ENCODE data around the gene PGA4. TPM values are rescaled to one million over a fixed set of nuclear protein-coding genes. Genes with fewer than 3 reads are reported as not detected.
A peak's percentile ranks its signal among the peaks of the same experiment; 100 is the strongest.

Gene PGA4
- total and polyA plus RNA-seq, 9 of the 15 experiments (the other 6 are each of a cell fraction or from before 2014, with no cell fraction given): not detected

GRCh38 chr11:61254403-61255025 is 32.4 kb downstream of the PGA4 start (continued):
- TF ChIP-seq ZNF318 (IDR thresholded peaks at IDR 0.05; ENCODE audit: borderline replicate concordance in 1 of 2, low read depth in 1 of 2): no peak
- TF ChIP-seq ARID2 (IDR thresholded peaks at IDR 0.05): peak; percentile 65; the same call in 1 of the 2 replicates
- no peak for TF ChIP-seq THRB (CRISPR knock-in tag; conservative IDR thresholded peaks at IDR 0.05)
- no peak for TF ChIP-seq NR3C1 (CRISPR knock-in tag; IDR thresholded peaks at IDR 0.05)
- no peak for TF ChIP-seq ZNF124 (CRISPR knock-in tag; IDR thresholded peaks at IDR 0.05)
- TF ChIP-seq POLR2AphosphoS5 (IDR thresholded peaks at IDR 0.05; ENCODE audit: control insufficient read depth, insufficient read depth, low read depth, low read length): no peak
- TF ChIP-seq HBP1 (CRISPR knock-in tag; IDR thresholded peaks at IDR 0.05): no peak
- no peak for TF ChIP-seq ZMIZ1 (IDR thresholded peaks at IDR 0.05; ENCODE audit: low read depth in 2 of 2, low read length in 2 of 2)
- no peak for TF ChIP-seq ZBTB7A (IDR thresholded peaks at IDR 0.05; ENCODE audit: borderline replicate concordance, control insufficient read depth, low read depth, low read length)
- peak; percentile 95 for TF ChIP-seq SMC3 (conservative IDR thresholded peaks at IDR 0.05; ENCODE audit: insufficient read depth, low read depth, low read length)
- TF ChIP-seq CBFB (CRISPR knock-in tag; IDR thresholded peaks at IDR 0.05): no peak
- no peak for TF ChIP-seq KAT8 (IDR thresholded peaks at IDR 0.05; ENCODE audit: low read depth)

All from K562 (cell line).